Measurements from ENCODE around the gene SEC22C. TPM values are rescaled to one million over a fixed set of nuclear protein-coding genes. Genes with fewer than 3 reads are reported as not detected.

SEC22C gene
- polyA plus RNA-seq, 1 experiment = 33.0 TPM

DNA sequence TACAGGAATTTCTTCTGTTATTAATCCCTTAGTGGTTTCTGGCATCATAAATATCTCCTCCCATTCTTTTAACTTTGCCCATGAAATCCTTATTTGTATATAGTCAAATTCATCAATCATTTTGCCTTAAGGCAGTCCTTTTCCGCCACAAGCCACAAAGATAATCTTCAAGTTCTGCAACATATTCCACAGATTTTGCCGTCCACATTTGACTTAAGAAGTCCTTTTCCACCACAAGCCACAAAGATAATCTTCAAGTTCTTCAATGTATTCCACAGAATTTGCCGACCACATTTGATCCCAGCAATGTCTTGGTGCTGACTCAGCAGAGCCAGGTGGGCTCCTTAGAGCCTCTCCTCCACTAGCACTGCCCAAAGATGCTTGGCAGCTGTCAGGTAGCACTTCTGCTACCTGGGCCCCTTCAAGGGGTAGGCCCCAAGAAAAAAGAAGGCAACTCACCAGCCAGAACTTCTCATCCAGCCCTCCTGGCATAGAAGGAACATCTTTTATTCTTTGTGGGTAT, 35.0 kb downstream of the SEC22C start:
- Histone ChIP-seq H3K4me3 (ENCODE audit: low read depth, low read length) (no peak overlapping the region), H3K9me3 (ENCODE audit: control insufficient read depth, insufficient read depth, low read length) (no peaks in the 10 kb centered on the region), H3K27me3 (ENCODE audit: control insufficient read depth, insufficient read depth, low read length) (peaks cover 4% of the 10 kb centered on the region), H3K27ac (ENCODE audit: low read depth, low read length) (no peak overlapping the region)
- POLR2A ChIA-PET = no interaction called here
- TF ChIP-seq, protein P1, sequence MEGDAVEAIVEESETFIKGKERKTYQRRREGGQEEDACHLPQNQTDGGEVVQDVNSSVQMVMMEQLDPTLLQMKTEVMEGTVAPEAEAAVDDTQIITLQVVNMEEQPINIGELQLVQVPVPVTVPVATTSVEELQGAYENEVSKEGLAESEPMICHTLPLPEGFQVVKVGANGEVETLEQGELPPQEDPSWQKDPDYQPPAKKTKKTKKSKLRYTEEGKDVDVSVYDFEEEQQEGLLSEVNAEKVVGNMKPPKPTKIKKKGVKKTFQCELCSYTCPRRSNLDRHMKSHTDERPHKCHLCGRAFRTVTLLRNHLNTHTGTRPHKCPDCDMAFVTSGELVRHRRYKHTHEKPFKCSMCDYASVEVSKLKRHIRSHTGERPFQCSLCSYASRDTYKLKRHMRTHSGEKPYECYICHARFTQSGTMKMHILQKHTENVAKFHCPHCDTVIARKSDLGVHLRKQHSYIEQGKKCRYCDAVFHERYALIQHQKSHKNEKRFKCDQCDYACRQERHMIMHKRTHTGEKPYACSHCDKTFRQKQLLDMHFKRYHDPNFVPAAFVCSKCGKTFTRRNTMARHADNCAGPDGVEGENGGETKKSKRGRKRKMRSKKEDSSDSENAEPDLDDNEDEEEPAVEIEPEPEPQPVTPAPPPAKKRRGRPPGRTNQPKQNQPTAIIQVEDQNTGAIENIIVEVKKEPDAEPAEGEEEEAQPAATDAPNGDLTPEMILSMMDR (IDR thresholded peaks at IDR 0.05; ENCODE audit: low read depth, low read length) = no peak
- DNase-seq (ENCODE audit: low read depth, low spot score) = no peak
- CTCF ChIA-PET = interaction anchor here (0.6 to 3.6 kb wide), 17 partner anchors 11 to 651 kb away, joined by 3 to 29 read pairs (median 5); partner anchors contain the start of gene SEC22C

DNA sequence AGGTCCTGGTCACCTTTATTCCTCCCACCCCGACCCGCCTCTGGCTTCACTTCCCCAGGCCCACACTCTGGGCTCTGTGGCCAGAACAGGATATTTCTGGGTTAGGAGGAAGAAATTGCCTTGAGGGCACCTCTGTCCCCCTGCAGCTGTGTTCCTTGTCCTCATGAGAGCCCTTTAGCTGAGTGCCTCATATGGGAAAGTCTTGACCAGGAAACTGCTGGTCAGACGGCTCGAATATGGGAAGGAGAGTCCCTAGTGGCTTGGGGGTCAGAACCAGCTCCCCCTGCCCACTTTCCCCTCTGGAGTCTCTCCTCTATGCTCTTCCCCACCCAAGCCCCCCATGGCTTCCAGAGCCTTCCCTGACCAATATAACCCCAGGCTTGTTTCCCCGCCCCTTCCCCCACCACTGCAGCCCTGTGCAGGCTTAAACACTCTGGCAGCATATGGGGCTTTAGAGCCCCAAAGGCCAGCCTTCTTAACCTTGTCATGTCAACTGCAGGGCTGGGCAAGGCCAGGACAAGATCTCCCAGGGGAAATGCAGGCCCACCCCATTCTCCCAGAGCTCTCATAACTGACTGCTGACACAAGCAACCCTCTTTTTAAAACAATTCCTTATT, 36.4 kb downstream of the SEC22C start:
- DNase-seq (ENCODE audit: low read depth, low spot score) = no peak
- Histone ChIP-seq H3K4me3 (ENCODE audit: low read depth, low read length) (no peak overlapping the region), H3K9me3 (ENCODE audit: control insufficient read depth, insufficient read depth, low read length) (no peaks in the 10 kb centered on the region), H3K27me3 (ENCODE audit: control insufficient read depth, insufficient read depth, low read length) (peaks cover 4% of the 10 kb centered on the region), H3K27ac (ENCODE audit: low read depth, low read length) (no peak overlapping the region)
- POLR2A ChIA-PET = no interaction called here
- CTCF ChIA-PET = interaction anchor here (0.6 to 3.4 kb wide), 8 partner anchors 7 to 316 kb away, joined by 3 to 28 read pairs (median 4); partner anchors contain the start of gene SEC22C
- TF ChIP-seq, protein P1 (IDR thresholded peaks at IDR 0.05; ENCODE audit: low read depth, low read length) = no peak

GRCh38 chr3:42544492-42545283, 37.1 kb downstream of the SEC22C start:
- TF ChIP-seq, protein P1 (IDR thresholded peaks at IDR 0.05; ENCODE audit: low read depth, low read length) = 0 out of 2 replicates have a peak, but pooled peaks have one; percentile 20
- no peak for DNase-seq (ENCODE audit: low read depth, low spot score)
- H3K27me3 ChIP-seq (ENCODE audit: control insufficient read depth, insufficient read depth, low read length) = peaks cover 4% of the 10 kb centered on the region
- ChIA-PET CTCF (interaction anchor here (0.6 to 1.9 kb wide), 5 partner anchors 8 to 315 kb away, joined by 3 to 8 read pairs (median 3); no protein-coding TSS in a partner anchor), POLR2A (no interaction called here)
- H3K27ac ChIP-seq (ENCODE audit: low read depth, low read length) = no peak overlapping the region
- no peak overlapping the region for H3K4me3 ChIP-seq (ENCODE audit: low read depth, low read length)
- H3K9me3 ChIP-seq (ENCODE audit: control insufficient read depth, insufficient read depth, low read length) = no peaks in the 10 kb centered on the region

GRCh38 chr3:42541079-42541478, 40.7 kb downstream of the SEC22C start:
- no peak overlapping the region for H3K4me3 ChIP-seq (ENCODE audit: low read depth, low read length)
- H3K27me3 ChIP-seq (ENCODE audit: control insufficient read depth, insufficient read depth, low read length) = peaks cover 13% of the 10 kb centered on the region
- no peaks in the 10 kb centered on the region for H3K9me3 ChIP-seq (ENCODE audit: control insufficient read depth, insufficient read depth, low read length)
- ChIA-PET POLR2A (no interaction called here), CTCF (no interaction called here)
- no peak for DNase-seq (ENCODE audit: low read depth, low spot score)
- TF ChIP-seq, protein P1 (IDR thresholded peaks at IDR 0.05; ENCODE audit: low read depth, low read length) = no peak
- H3K27ac ChIP-seq (ENCODE audit: low read depth, low read length) = no peak overlapping the region
